Measurements from ENCODE around the gene BRD9.
"Not testable (repeated sequence)": the region's sequence is repeated elsewhere in the genome, so short reads cannot be mapped to it uniquely, and the experiment has no call there.

The BRD9 gene

GRCh38 chr5:856531-857425 is 35.8 kb downstream of the BRD9 start:
- no peak for DNase-seq

GRCh38 chr5:855771-856530 is 36.6 kb downstream of the BRD9 start:
- DNase-seq: no peak

GRCh38 chr5:854966-855743 is 37.4 kb downstream of the BRD9 start:
- DNase-seq: no peak

GRCh38 chr5:854217-854616 is 38.4 kb downstream of the BRD9 start:
- no peak for DNase-seq

- not testable (repeated sequence) for DNase-seq
Observed at GRCh38 chr5:853416-854090, 39.0 kb downstream of the BRD9 start.

GRCh38 chr5:852431-853401 is 39.9 kb downstream of the BRD9 start:
- no peak for DNase-seq

- no peak for DNase-seq
Observed at GRCh38 chr5:852018-852417, 40.6 kb downstream of the BRD9 start.

GRCh38 chr5:851553-851952 is 41.0 kb downstream of the BRD9 start:
- DNase-seq: no peak

GRCh38 chr5:851076-851475 is 41.5 kb downstream of the BRD9 start:
- DNase-seq: no peak

GRCh38 chr5:850511-851006 is 42.0 kb downstream of the BRD9 start, which contains the start of gene ZDHHC11:
Gene ZDHHC11 (minus strand): TSS chr5:850986. CDS start chr5:850602, 384 bp downstream.
- DNase-seq: no peak

GRCh38 chr5:849651-850301 is 42.8 kb downstream of the BRD9 start:
- no peak for DNase-seq

GRCh38 chr5:848671-849111 is 43.9 kb downstream of the BRD9 start:
- DNase-seq: no peak

GRCh38 chr5:847736-848135 is 44.9 kb downstream of the BRD9 start:
- not testable (repeated sequence) for DNase-seq

- DNase-seq: not testable (repeated sequence)
Observed at GRCh38 chr5:847212-847611, 45.4 kb downstream of the BRD9 start.

- DNase-seq: not testable (repeated sequence)
Observed at GRCh38 chr5:846602-847091, 46.0 kb downstream of the BRD9 start.

GRCh38 chr5:845676-846601 is 46.7 kb downstream of the BRD9 start:
- DNase-seq: not testable (repeated sequence)

GRCh38 chr5:845031-845675 is 47.4 kb downstream of the BRD9 start:
- not testable (repeated sequence) for DNase-seq

- not testable (repeated sequence) for DNase-seq
Observed at GRCh38 chr5:844426-844825, 48.2 kb downstream of the BRD9 start.
